Neural cell (in vitro differentiated cells): ENCODE data around the gene HS3ST2.

Experiments
- EP300 ChIP-seq: fragments of 450-650 bp; conservative IDR thresholded peaks from 2 replicates; pipeline ENCODE4 v1.6.1; 2014; ENCODE audit warnings: antibody characterized with exemption, mild to moderate bottlenecking, moderate library complexity; ENCODE audit not compliant: poor library complexity, severe bottlenecking
- EZH2 ChIP-seq: fragments of 200-600, 300-800 bp; shearing (Covaris generic), sonication (generic); IDR thresholded peaks from 2 replicates; pipeline ENCODE4 v1.6.1; 2014; ENCODE audit warnings: antibody characterized with exemption, low read length, borderline replicate concordance, mild to moderate bottlenecking; ENCODE audit not compliant: insufficient read depth, poor library complexity, severe bottlenecking
- POLR2AphosphoS5 ChIP-seq: IDR thresholded peaks from 2 replicates; pipeline ENCODE4 v1.6.1; 2012
- RAD21 ChIP-seq: fragments of 450-650 bp; conservative IDR thresholded peaks from 2 replicates; pipeline ENCODE4 v1.6.1; 2014; ENCODE audit warnings: antibody characterized with exemption, mild to moderate bottlenecking, moderate library complexity
- SMC3 ChIP-seq: fragments of 450-650 bp; conservative IDR thresholded peaks from 2 replicates; pipeline ENCODE4 v1.6.1; 2014; ENCODE audit warnings: antibody characterized with exemption, mild to moderate bottlenecking, moderate library complexity; ENCODE audit not compliant: poor library complexity
- TF ChIP-seq, protein P1 (sequence below): fragments of 450-650 bp; IDR thresholded peaks from 2 replicates; pipeline ENCODE4 v1.5.1; 2014; ENCODE audit warnings: antibody characterized with exemption, mild to moderate bottlenecking, moderate library complexity; ENCODE audit not compliant: poor library complexity, severe bottlenecking

DNA sequence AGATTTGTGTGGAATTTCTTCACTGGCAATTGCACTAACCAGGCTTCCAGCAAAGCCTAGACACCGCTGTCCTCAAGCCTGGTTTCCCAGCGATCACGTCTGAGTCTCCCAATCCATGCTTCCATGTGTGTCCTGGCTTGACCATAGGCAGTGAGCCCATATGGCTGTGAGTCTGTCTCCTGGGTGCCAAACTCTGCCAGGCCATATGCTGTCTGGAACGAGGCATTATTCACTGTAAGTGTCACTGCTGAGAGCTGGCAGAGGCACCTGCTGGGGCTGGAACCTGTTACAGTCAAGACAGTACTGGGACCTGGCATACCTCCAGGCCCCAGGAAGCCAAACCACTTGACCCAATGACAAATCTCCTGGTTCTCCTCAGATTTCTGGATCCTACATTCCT, 60.4 kb downstream of the HS3ST2 start:
- TF ChIP-seq, protein P1, sequence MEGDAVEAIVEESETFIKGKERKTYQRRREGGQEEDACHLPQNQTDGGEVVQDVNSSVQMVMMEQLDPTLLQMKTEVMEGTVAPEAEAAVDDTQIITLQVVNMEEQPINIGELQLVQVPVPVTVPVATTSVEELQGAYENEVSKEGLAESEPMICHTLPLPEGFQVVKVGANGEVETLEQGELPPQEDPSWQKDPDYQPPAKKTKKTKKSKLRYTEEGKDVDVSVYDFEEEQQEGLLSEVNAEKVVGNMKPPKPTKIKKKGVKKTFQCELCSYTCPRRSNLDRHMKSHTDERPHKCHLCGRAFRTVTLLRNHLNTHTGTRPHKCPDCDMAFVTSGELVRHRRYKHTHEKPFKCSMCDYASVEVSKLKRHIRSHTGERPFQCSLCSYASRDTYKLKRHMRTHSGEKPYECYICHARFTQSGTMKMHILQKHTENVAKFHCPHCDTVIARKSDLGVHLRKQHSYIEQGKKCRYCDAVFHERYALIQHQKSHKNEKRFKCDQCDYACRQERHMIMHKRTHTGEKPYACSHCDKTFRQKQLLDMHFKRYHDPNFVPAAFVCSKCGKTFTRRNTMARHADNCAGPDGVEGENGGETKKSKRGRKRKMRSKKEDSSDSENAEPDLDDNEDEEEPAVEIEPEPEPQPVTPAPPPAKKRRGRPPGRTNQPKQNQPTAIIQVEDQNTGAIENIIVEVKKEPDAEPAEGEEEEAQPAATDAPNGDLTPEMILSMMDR: no peak
- TF ChIP-seq EZH2: no peak
- TF ChIP-seq EP300: no peak
- no peak for TF ChIP-seq POLR2AphosphoS5
- no peak for TF ChIP-seq SMC3
- TF ChIP-seq RAD21: no peak
